NCI-H128 (cell line): ENCODE data around the gene LTF.
"Not testable (repeated sequence)": the region's sequence is repeated elsewhere in the genome, so short reads cannot be mapped to it uniquely, and the experiment has no call there.

Experiments
- DNase-seq: peaks from one replicate; lab custom pipeline; 2025; ENCODE audit not compliant: unreplicated experiment; lab: John Stamatoyannopoulos, UW

The LTF gene

DNA sequence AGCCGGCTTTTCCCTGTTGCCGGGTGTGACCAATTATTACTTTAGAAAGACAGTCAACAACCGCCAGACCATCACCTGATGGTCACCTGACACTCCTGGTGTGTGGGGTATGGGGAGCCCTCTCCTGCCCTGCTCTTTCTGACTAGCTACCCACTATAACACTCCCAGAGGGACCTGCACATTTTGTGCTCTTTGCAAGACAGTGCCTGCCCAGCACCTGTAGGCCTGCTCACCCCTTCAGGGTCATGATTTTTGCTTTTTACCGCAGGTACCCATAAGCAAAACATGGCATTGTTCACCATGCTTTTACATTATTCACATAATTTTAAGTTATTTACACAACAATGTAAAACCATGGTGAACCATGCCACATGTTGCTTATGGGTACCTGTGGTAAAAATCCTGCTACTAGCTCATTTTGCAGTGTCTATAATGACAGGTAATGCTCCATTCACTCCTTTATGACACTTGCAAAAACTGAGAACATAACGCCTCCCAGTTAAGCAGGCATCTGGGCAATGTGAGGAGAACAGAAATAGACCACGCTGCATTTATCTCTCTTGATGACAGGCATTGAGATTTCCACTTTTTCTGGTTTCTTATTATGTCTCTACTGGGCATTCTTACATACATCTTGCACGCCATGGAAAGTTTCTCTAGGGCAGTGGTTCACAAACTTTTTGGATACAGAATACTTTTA lies 47.7 kb downstream of the LTF start:
- no peak for DNase-seq

DNA sequence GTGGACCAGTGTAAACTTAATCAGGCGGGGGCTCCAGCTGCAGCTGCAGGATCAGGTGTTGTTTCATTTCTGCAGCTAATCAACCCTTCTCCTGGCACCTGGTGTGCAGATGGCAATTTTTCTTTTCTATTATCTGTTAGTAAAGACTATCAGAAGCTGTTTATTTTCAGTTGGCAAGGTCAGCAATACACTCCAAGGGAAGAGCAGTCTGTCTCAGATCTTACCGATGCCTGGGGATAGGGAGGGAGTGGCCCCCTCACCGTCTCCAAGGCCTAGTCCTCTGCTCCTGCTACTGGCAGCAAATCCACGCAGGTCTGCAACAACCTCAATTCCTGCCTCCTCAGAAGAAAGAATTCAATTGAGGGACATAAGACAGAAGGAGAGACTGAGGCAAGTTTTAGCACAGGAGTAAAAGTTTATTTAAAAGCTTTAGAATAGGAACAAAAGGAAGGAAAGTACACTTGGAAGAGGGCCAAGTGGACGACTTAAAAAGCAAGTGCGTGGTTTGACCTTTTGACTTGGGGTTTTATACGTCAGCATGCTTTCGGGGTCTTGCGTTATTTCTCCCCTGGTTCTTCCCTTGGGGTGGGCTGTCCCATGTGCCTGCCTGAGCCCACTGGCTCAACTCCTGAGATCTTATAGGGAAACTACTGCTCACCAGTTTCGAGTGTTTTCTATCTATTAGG lies 48.4 kb downstream of the LTF start:
- no peak for DNase-seq

GRCh38 chr3:46414739-46415138 lies 50.0 kb downstream of the LTF start:
- DNase-seq: no peak

DNA sequence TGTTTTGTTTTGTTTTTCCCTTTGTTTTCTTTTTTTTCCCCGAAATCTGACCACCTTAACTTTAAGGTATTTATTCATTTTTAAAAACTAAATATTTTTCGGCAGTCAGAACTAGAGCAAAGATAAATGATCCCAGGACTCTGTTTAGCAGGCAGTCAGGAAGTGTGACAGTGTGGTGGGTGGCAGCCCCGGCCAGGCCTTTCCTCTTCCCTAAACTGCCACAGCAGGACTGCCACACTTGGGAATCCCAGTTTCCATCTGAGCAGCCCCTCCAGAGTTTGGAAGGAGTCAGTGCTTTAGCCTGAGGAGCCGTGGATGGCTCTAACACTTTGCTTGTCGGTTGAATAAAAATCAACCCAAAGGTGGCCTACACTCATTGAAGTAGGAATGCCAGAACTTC lies 50.8 kb downstream of the LTF start:
- no peak for DNase-seq

GRCh38 chr3:46412786-46413298 lies 51.9 kb downstream of the LTF start:
- DNase-seq: no peak

GRCh38 chr3:46411271-46411670 lies 53.4 kb downstream of the LTF start:
- DNase-seq: no peak

- no peak for DNase-seq
Measured at GRCh38 chr3:46410669-46411068, 54.0 kb downstream of the LTF start.

DNA sequence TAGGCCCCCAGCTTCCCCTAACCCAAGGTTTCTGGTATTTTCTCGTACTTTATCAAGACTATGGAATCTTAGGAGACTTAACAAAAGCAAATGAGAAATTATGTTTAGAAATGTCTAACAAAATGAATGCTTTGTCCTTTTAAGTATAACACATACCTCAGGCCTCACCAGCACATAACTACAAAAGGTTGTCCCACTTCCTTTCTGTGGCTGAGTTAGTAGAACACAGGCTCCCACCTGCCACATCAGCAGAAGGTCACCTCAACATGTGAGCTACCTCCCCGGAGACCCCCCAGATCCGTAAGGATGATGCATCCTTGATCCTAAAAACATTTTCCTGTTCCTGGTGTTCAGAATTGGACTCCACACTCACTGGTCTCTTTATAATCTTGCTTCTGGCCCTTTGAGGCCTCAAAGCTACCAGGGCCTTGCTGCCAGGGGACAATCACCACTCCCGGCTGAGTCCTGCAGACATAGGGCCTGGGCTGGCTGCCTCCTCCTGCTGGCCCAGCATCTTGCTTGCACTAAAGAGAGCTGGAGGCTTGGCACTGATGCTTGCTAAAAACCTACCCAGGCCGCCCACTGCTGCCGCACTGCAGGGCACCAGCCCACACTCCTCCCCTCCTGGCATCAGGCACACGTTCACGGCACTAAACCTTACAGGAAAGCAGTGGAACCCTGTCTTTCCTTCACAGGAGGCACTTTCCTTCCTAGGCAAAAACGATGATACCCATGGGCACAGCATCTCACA lies 54.8 kb downstream of the LTF start:
- no peak for DNase-seq

- DNase-seq: no peak
Measured at GRCh38 chr3:46408853-46409252, 55.9 kb downstream of the LTF start.

DNA sequence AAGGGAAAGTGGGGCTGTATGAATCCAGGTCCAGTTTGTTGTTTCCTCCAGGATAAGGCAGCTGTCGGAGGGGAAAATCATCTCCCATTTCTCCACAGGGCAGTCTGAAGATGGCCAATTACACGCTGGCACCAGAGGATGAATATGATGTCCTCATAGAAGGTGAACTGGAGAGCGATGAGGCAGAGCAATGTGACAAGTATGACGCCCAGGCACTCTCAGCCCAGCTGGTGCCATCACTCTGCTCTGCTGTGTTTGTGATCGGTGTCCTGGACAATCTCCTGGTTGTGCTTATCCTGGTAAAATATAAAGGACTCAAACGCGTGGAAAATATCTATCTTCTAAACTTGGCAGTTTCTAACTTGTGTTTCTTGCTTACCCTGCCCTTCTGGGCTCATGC lies 56.7 kb downstream of the LTF start:
- DNase-seq: no peak

DNA sequence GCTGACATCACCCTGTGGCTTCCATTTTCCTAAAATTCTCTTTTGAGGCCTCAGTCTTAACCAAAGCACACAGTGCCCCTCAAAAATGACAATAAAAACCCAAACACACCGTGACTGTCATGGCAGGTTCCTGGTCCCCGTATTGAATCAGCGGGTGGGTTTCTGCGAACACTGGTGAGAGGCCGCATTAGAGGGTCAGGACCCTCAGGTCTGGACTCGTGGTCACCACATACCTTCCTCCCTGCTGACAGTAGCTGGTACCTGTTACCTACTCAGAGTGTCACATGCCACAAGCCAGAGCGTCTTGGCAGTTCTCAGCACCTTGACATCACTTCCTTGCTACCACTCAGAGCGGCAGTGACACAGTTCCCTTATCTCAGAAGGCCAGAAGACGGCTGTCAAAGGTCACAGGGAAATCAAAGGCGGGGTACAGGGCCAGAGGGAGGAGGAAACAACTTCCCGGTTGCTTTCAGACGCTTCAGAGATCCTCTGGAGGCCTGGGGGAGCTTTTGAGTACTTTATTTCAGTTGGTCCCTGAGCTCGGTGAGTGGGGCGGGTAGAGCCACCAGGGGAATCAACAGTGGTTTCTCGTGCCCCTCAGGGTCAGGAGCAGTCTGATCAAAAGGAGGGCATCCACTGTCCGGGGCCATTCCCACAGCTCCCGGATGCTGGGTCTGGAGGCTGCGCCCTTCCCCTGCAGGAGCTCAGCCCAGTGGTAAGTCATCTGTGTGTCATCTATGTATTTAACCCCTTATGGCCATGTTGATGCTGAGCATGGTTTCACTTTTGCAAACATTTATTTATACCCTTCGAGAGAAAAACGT lies 57.7 kb downstream of the LTF start, which contains the start of the genes CCR5AS and CCRL2:
Gene CCR5AS, minus strand, starts transcription at position 279 of the 824 bp plus-strand sequence.
Gene CCRL2, plus strand, starts transcription at position 472 of the 824 bp plus-strand sequence. CDS start 821 bp downstream, outside the sequence.
- DNase-seq: no peak

GRCh38 chr3:46406443-46406787 lies 58.3 kb downstream of the LTF start:
- DNase-seq: no peak

GRCh38 chr3:46405301-46406019 lies 59.2 kb downstream of the LTF start:
- no peak for DNase-seq

DNA sequence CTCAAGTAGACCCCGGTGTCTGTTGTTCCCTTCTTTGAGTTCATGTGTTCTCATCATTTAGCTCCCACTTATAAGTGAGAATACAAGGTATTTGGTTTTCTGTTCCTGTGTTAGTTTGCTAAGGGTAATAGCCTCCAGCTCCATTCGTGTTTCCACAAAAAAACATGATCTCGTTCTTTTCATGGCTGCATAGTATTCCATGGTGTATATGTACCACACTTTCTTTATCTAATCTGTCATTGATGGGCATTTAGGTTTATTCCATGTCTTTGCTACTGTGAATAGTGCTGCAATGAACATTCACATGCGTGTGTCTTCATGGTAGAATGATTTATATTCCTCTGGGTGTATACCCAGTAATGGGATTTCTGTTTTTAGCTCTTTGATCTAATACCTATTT lies 61.8 kb downstream of the LTF start:
- DNase-seq: not testable (repeated sequence)

GRCh38 chr3:46401579-46401978 lies 63.1 kb downstream of the LTF start:
- DNase-seq: no peak

DNA sequence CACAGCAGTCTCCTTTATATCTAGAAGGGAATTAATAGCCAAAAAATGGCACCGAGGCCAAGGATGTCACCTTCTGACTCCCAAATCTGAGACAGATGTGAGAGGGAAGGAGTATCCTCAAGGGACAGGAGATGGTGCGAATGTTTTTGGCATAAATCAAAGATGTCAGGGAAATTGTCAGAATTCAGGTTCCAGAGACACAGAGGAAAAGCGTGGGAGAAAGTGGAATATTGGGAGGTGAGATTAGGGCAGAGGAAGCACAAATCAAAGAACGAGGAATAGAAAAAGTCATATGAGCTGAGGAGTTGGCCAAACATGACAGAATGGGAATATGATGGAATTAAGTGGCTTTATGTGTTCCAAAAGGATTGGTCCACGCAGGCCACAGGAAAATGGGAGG lies 63.9 kb downstream of the LTF start:
- no peak for DNase-seq

- DNase-seq: no peak
Measured at GRCh38 chr3:46400000-46400734, 64.5 kb downstream of the LTF start.

GRCh38 chr3:46399557-46399956 lies 65.1 kb downstream of the LTF start:
- no peak for DNase-seq

DNA sequence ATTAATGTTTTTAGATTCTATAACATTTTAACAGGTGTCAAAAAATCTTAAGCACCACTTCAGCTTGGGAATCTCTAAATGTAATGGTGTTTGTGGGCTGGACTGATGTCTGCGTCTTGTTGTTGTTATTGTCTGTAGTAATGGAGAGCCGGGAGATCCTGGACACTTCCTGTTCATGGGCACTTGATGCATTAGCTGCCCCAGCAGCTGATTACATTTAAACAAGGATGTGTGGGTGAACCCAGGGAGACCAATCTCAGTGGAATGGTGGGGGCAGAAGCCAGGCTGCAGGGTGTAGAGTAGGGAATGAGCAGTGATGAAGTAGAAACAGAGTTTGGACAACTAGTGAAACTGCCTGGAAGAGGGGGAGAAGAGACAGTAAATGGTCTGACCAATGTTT lies 65.6 kb downstream of the LTF start:
- no peak for DNase-seq
